ENCODE data around the gene SLC25A25.
"Not testable (repeated sequence)": the region's sequence is repeated elsewhere in the genome, so short reads cannot be mapped to it uniquely, and the experiment has no call there.

The SLC25A25 gene

GRCh38 chr9:128127568-128127989 lies 59.5 kb downstream of the SLC25A25 start, which contains the start of gene PTGES2:
Gene PTGES2 (minus strand): TSS chr9:128127729. CDS start chr9:128127717, 12 bp downstream.
- Histone ChIP-seq H3K9ac (ENCODE audit: low read depth, low read length, poor library complexity, severe bottlenecking) (peak within 1 kb of the TSS; percentile 78), H3K4me1 (ENCODE audit: insufficient read depth, low read length, poor library complexity, severe bottlenecking) (peaks cover 22% of the 10 kb centered on the region), H3K4me2 (ENCODE audit: low read depth, low read length, poor library complexity, severe bottlenecking) (peak within 1 kb of the TSS; percentile 92), H3K9me3 (ENCODE audit: insufficient read depth, low read depth, low read length) (no peaks in the 10 kb centered on the region), H3K4me3 (ENCODE audit: low read length, poor library complexity, severe bottlenecking) (peak within 1 kb of the TSS; percentile 83), H2AFZ (ENCODE audit: low read length) (peak within 1 kb of the TSS; percentile 99), H3K9me2 (replicated peaks; ENCODE audit: low read depth, low read length) (no peaks in the 10 kb centered on the region), H3K27me3 (ENCODE audit: insufficient read depth, low read length, poor library complexity, severe bottlenecking) (no peaks in the 10 kb centered on the region), H3K79me2 (ENCODE audit: insufficient read depth, low read length) (peaks cover 32% of the 10 kb centered on the region), H4K20me1 (ENCODE audit: insufficient read depth, low read length, poor library complexity, severe bottlenecking) (peaks cover 10% of the 10 kb centered on the region), H3F3A (ENCODE audit: low read depth) (no peaks in the 10 kb centered on the region), H3K36me3 (ENCODE audit: insufficient read depth, low read length) (peaks cover 3% of the 10 kb centered on the region; the same call in 1 of the 2 replicates)
- no peak for TF ChIP-seq CTCF (conservative IDR thresholded peaks at IDR 0.05; ENCODE audit: low read length)
- no peak for TF ChIP-seq EZH2phosphoT487 (IDR thresholded peaks at IDR 0.05; ENCODE audit: borderline replicate concordance)

GRCh38 chr9:128127990-128128835 lies 60.2 kb downstream of the SLC25A25 start:
- Histone ChIP-seq H3K4me3 (ENCODE audit: low read length, poor library complexity, severe bottlenecking) (peak overlapping the region; percentile 83), H2AFZ (ENCODE audit: low read length) (peak overlapping the region; percentile 99), H3K79me2 (ENCODE audit: insufficient read depth, low read length) (peaks cover 32% of the 10 kb centered on the region), H3K4me1 (ENCODE audit: insufficient read depth, low read length, poor library complexity, severe bottlenecking) (peaks cover 22% of the 10 kb centered on the region), H3K9ac (ENCODE audit: low read depth, low read length, poor library complexity, severe bottlenecking) (peak overlapping the region; percentile 78), H3K27me3 (ENCODE audit: insufficient read depth, low read length, poor library complexity, severe bottlenecking) (no peaks in the 10 kb centered on the region), H3K9me3 (ENCODE audit: insufficient read depth, low read depth, low read length) (no peaks in the 10 kb centered on the region), H3K4me2 (ENCODE audit: low read depth, low read length, poor library complexity, severe bottlenecking) (peak overlapping the region; percentile 92), H3K9me2 (replicated peaks; ENCODE audit: low read depth, low read length) (no peaks in the 10 kb centered on the region), H3K36me3 (ENCODE audit: insufficient read depth, low read length) (no peaks in the 10 kb centered on the region), H3F3A (ENCODE audit: low read depth) (no peaks in the 10 kb centered on the region), H4K20me1 (ENCODE audit: insufficient read depth, low read length, poor library complexity, severe bottlenecking) (peaks cover 10% of the 10 kb centered on the region)
- no peak for TF ChIP-seq EZH2phosphoT487 (IDR thresholded peaks at IDR 0.05; ENCODE audit: borderline replicate concordance)
- no peak for TF ChIP-seq CTCF (conservative IDR thresholded peaks at IDR 0.05; ENCODE audit: low read length)

GRCh38 chr9:128128836-128129590 lies 61.0 kb downstream of the SLC25A25 start:
- Histone ChIP-seq H3K27me3 (ENCODE audit: insufficient read depth, low read length, poor library complexity, severe bottlenecking) (no peaks in the 10 kb centered on the region), H2AFZ (ENCODE audit: low read length) (peak overlapping the region; percentile 99), H3K36me3 (ENCODE audit: insufficient read depth, low read length) (no peaks in the 10 kb centered on the region), H3K4me3 (ENCODE audit: low read length, poor library complexity, severe bottlenecking) (peak overlapping the region; percentile 83), H3K79me2 (ENCODE audit: insufficient read depth, low read length) (peaks cover 32% of the 10 kb centered on the region), H3K9me3 (ENCODE audit: insufficient read depth, low read depth, low read length) (no peaks in the 10 kb centered on the region), H3K9ac (ENCODE audit: low read depth, low read length, poor library complexity, severe bottlenecking) (peak overlapping the region; percentile 78), H4K20me1 (ENCODE audit: insufficient read depth, low read length, poor library complexity, severe bottlenecking) (peaks cover 10% of the 10 kb centered on the region), H3K4me1 (ENCODE audit: insufficient read depth, low read length, poor library complexity, severe bottlenecking) (peaks cover 22% of the 10 kb centered on the region), H3K4me2 (ENCODE audit: low read depth, low read length, poor library complexity, severe bottlenecking) (peak overlapping the region; percentile 92), H3K9me2 (replicated peaks; ENCODE audit: low read depth, low read length) (no peaks in the 10 kb centered on the region), H3F3A (ENCODE audit: low read depth) (no peaks in the 10 kb centered on the region)
- TF ChIP-seq CTCF (conservative IDR thresholded peaks at IDR 0.05; ENCODE audit: low read length) (no peak), EZH2phosphoT487 (IDR thresholded peaks at IDR 0.05; ENCODE audit: borderline replicate concordance) (no peak)

GRCh38 chr9:128129976-128130590 lies 62.1 kb downstream of the SLC25A25 start:
- not testable (repeated sequence) for H3K4me2 ChIP-seq (ENCODE audit: low read depth, low read length, poor library complexity, severe bottlenecking)
- peaks cover 21% of the 10 kb centered on the region for H3K4me1 ChIP-seq (ENCODE audit: insufficient read depth, low read length, poor library complexity, severe bottlenecking)

More at GRCh38 chr9:128129976-128130590, 62.1 kb downstream of the SLC25A25 start:
- not testable (repeated sequence) for H3K9me3 ChIP-seq (ENCODE audit: insufficient read depth, low read depth, low read length); H3K27me3 ChIP-seq (ENCODE audit: insufficient read depth, low read length, poor library complexity, severe bottlenecking); H2AFZ ChIP-seq (ENCODE audit: low read length); H4K20me1 ChIP-seq (ENCODE audit: insufficient read depth, low read length, poor library complexity, severe bottlenecking); H3K9me2 ChIP-seq (replicated peaks; ENCODE audit: low read depth, low read length); H3K4me3 ChIP-seq (ENCODE audit: low read length, poor library complexity, severe bottlenecking); H3K9ac ChIP-seq (ENCODE audit: low read depth, low read length, poor library complexity, severe bottlenecking); H3F3A ChIP-seq (ENCODE audit: low read depth); H3K36me3 ChIP-seq (ENCODE audit: insufficient read depth, low read length)
- H3K79me2 ChIP-seq (ENCODE audit: insufficient read depth, low read length), result peaks cover 23% of the 10 kb centered on the region

All from Loucy (cell line).